H1 (cell line): ENCODE measurements around the gene SLC25A17.

Experiments used
- CREB1 ChIP-seq: IDR thresholded peaks from 2 replicates; pipeline ENCODE4 v1.6.1; 2012; ENCODE audit warnings: inconsistent platforms
- CTCF ChIP-seq, 3 experiments: IDR thresholded peaks; 1 replicate in 2 of 3; 2 replicates in 1 of 3; pipeline versions ENCODE4 v1.5.1 to v1.6.1; 2011; ENCODE audit warnings: low read length in 3 of 3, mild to moderate bottlenecking in 3 of 3, inconsistent platforms in 2 of 3, low read depth in 1 of 3, moderate library complexity in 1 of 3; ENCODE audit not compliant: insufficient read depth in 1 of 3; ENCODE audit errors: control extremely low read depth in 1 of 3
- EP300 ChIP-seq, 2 experiments: IDR thresholded peaks; 1 replicate in 1 of 2; 2 replicates in 1 of 2; pipeline ENCODE4 v1.6.1; 2011 to 2012; ENCODE audit warnings: low read depth in 2 of 2, low read length in 2 of 2, mild to moderate bottlenecking in 2 of 2, borderline replicate concordance in 1 of 2, inconsistent platforms in 1 of 2, moderate library complexity in 1 of 2
- POLR2A ChIP-seq, 2 experiments: IDR thresholded peaks; 1 replicate in 1 of 2; 2 replicates in 1 of 2; pipeline ENCODE4 v1.6.1; 2011; ENCODE audit warnings: low read depth in 2 of 2, low read length in 2 of 2, mild to moderate bottlenecking in 2 of 2; ENCODE audit errors: control extremely low read depth in 1 of 2
- POLR2AphosphoS5 ChIP-seq: IDR thresholded peaks from 2 replicates; pipeline ENCODE4 v1.6.1; 2011; ENCODE audit warnings: low read depth, low read length
- POU5F1 ChIP-seq: IDR thresholded peaks from 2 replicates; pipeline ENCODE4 v1.6.1; 2011; ENCODE audit warnings: low read depth, mild to moderate bottlenecking, low read length, moderate library complexity
- RAD21 ChIP-seq, 2 experiments: IDR thresholded peaks in 1 of 2; conservative IDR thresholded peaks in 1 of 2; 2 replicates each; pipeline ENCODE4 v1.6.1; 2011; ENCODE audit warnings: low read depth in 2 of 2, low read length in 2 of 2, improper control_type of control experiment in 1 of 2, inconsistent platforms in 1 of 2, mild to moderate bottlenecking in 1 of 2, moderate library complexity in 1 of 2
- RBBP5 ChIP-seq: IDR thresholded peaks from 2 replicates; pipeline ENCODE4 v1.7.1; 2012; ENCODE audit warnings: low read depth, mild to moderate bottlenecking, inconsistent platforms, low read length, moderate library complexity, borderline replicate concordance
- SP2 ChIP-seq: IDR thresholded peaks from 2 replicates; pipeline ENCODE4 v1.6.1; 2012; ENCODE audit warnings: mild to moderate bottlenecking, low read length, inconsistent platforms
- SRF ChIP-seq: IDR thresholded peaks from 2 replicates; pipeline ENCODE4 v1.6.1; 2011; ENCODE audit warnings: mild to moderate bottlenecking, low read depth, low read length, moderate library complexity
- SUZ12 ChIP-seq: fragments of 200-600 bp; sonication (generic); IDR thresholded peaks from 2 replicates; pipeline ENCODE4 v1.6.1; 2012; ENCODE audit warnings: mild to moderate bottlenecking, inconsistent platforms, low read length, moderate library complexity, mixed read lengths
- TAF1 ChIP-seq: IDR thresholded peaks from 2 replicates; pipeline ENCODE4 v1.6.1; 2011; ENCODE audit warnings: mild to moderate bottlenecking, low read depth, low read length

DNA sequence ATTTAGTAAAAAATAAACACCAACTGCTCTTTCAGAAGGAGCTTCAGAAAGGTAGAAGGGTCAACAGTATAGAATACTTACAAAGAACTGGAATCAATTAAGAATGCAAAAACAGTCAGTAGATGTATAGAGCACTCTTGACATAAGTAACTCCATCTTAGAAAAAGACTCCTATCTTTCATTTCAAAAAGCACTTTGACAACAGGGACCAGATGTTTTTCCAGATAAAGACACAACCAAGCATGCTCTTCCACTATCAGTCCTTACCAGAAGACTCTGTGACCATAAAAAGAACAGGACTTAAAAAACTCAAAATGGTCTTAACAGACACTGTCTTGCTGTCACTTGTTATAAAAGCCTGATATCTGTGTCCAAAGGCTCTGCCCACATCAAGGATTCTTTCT is 5.2 kb downstream of the SLC25A17 start:
- no peak for TF ChIP-seq CTCF (IDR thresholded peaks at IDR 0.05; ENCODE audit: control extremely low read depth in 1 of 3, insufficient read depth in 1 of 3, low read depth in 1 of 3, low read length in 3 of 3)
- no peak for TF ChIP-seq POU5F1
- TF ChIP-seq TAF1 = no peak
- no peak for TF ChIP-seq POLR2AphosphoS5
- no peak for TF ChIP-seq SRF
- TF ChIP-seq SP2 = no peak
- TF ChIP-seq POLR2A (IDR thresholded peaks at IDR 0.05; ENCODE audit: control extremely low read depth in 1 of 2, low read depth in 2 of 2, low read length in 2 of 2) = no peak
- TF ChIP-seq SUZ12 = no peak
- TF ChIP-seq EP300 (IDR thresholded peaks at IDR 0.05; ENCODE audit: borderline replicate concordance in 1 of 2, low read depth in 2 of 2, low read length in 2 of 2) = no peak
- TF ChIP-seq CREB1 = no peak
- no peak for TF ChIP-seq RBBP5
- no peak for TF ChIP-seq RAD21 (IDR thresholded peaks at IDR 0.05 in 1 of 2, conservative IDR thresholded peaks at IDR 0.05 in 1 of 2; ENCODE audit: low read depth in 2 of 2, low read length in 2 of 2)
